ENCODE data around the gene CARTPT. TPM values are rescaled to one million over a fixed set of nuclear protein-coding genes. Genes with fewer than 3 reads are reported as not detected.
A peak's percentile ranks its signal among the peaks of the same experiment; 100 is the strongest.

The CARTPT gene
- total and polyA plus RNA-seq, 10 of the 15 experiments (the other 5 are each of a cell fraction or from before 2014, with no cell fraction given), result not detected

DNA sequence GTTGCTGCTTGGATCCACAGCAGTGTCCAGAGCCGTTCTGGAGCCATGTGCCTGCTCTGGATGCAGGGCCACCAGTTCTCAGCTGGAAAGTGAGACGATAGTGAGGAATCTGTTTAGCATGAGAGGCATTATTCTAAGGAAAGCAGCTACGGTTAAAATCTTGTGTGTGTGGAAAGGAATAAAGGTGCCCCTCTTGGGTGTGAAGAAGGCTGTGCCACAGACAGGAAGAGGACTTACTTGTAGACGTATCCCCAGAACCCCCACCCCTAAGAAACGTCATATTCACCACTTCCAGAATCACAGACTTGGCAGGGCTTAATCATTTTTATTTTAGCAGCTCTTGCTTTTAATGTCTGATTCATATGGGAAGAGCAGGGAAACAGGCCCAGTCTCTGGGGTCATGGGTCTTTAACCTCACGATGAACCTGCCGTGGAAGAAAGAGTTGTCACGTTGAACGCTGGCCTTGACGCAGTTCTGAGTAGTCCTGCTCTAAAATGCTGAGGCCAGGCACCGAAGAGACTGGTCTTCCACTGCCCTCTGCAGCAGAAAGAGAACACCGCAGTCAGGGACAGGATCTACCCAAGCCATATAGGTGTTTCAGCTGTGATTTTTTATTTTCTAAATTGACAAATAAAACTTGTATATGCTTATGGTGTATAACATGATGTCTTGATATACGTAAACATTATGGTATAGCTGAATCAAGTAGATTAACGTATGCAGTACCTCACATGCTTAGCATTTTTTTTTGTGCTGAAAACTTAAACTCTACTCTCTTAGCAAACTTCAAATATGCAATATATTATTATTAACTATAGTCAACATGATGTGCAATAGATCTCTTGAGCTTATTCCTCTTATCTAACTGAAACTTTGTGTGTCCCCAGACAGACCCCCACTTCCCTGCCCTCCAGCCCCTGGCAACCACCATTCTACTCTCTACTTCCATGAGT is 38.8 kb downstream of the CARTPT start (continued):
- TF ChIP-seq, protein P1, sequence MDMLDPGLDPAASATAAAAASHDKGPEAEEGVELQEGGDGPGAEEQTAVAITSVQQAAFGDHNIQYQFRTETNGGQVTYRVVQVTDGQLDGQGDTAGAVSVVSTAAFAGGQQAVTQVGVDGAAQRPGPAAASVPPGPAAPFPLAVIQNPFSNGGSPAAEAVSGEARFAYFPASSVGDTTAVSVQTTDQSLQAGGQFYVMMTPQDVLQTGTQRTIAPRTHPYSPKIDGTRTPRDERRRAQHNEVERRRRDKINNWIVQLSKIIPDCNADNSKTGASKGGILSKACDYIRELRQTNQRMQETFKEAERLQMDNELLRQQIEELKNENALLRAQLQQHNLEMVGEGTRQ (IDR thresholded peaks at IDR 0.05; ENCODE audit: borderline replicate concordance, low read depth, low read length), result no peak
- peak; percentile 75 to 90 (median 82) for TF ChIP-seq CTCF (IDR thresholded peaks at IDR 0.05 in 2 of 3, conservative IDR thresholded peaks at IDR 0.05 in 1 of 3; ENCODE audit: control insufficient read depth in 2 of 3, extremely low read depth in 1 of 3, insufficient read depth in 1 of 3, low read depth in 3 of 3, low read length in 3 of 3)
- no peak for TF ChIP-seq STAT3 (IDR thresholded peaks at IDR 0.05; ENCODE audit: low read depth, low read length)

DNA sequence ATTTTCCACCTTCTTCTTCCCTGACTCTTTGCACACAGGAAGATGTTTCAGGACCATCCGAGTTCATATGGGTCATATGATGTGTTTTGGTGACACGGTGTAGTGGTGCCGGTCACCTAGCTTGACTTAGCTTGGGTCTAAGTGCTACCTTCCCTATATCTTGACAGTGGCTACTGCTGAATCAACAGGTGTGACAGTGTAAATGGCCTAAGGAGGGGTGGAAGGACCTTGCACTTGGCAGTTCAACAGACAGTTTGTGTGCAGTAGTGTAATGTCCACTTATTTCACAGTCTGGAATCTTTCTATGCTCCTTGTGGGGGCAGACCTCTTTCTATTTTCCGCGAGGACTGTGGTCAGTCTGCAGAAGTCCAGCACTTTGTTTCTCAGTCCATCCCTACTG is 43.8 kb downstream of the CARTPT start:
- H2AFZ ChIP-seq (ENCODE audit: control insufficient read depth, low read depth, low read length), result no peak overlapping the region
- H3K27me3 ChIP-seq (replicated peaks in 1 of 2; ENCODE audit: control insufficient read depth in 2 of 2, insufficient read depth in 2 of 2, low read length in 1 of 2), result no peaks in the 10 kb centered on the region
- RAD21 ChIA-PET (ENCODE audit: unreplicated experiment), result no interaction called here
- POLR2A ChIA-PET, result no interaction called here
- BruUV-seq (replicated peaks), result no TSS peak
- H3K9me3 ChIP-seq (replicated peaks; ENCODE audit: control insufficient read depth, insufficient read depth, low read length), result no peaks in the 10 kb centered on the region
- no peaks in the 10 kb centered on the region for H4K20me1 ChIP-seq (ENCODE audit: control insufficient read depth, insufficient read depth)
- in situ Hi-C loops (cut with MboI), result loop anchor here (25.0 kb wide), 1 partner anchor 101 kb away; no protein-coding TSS in a partner anchor
- no peak overlapping the region for H3K4me2 ChIP-seq (ENCODE audit: control insufficient read depth, insufficient read depth)
- WGBS (ENCODE audit: insufficient coverage, insufficient replicate concordance, low lambda C conversion rate, missing lambda C conversion rate), result 47% methylated on average over 5 of the region's 5 CpGs
- ATAC-seq, result no peak
- H3K9ac ChIP-seq (ENCODE audit: control insufficient read depth, insufficient read depth, low read length), result no peak overlapping the region
- no peak for TF ChIP-seq MLLT1 (IDR thresholded peaks at IDR 0.05)
- TF ChIP-seq EED (IDR thresholded peaks at IDR 0.05; ENCODE audit: low read depth), result no peak
- no peak for TF ChIP-seq ZNF384 (IDR thresholded peaks at IDR 0.05; ENCODE audit: borderline replicate concordance, low read depth, low read length)
- no peak for TF ChIP-seq MEF2B (IDR thresholded peaks at IDR 0.05; ENCODE audit: partially characterized antibody, poor library complexity, severe bottlenecking)
- no peak for TF ChIP-seq ZNF217 (IDR thresholded peaks at IDR 0.05)
- H3K4me3 ChIP-seq, result no peak overlapping the region
- intact Hi-C loops (cut with micrococcal nuclease; ENCODE audit: unreplicated experiment), result no loop called here
- H3K36me3 ChIP-seq (ENCODE audit: control insufficient read depth in 2 of 2, insufficient read depth in 2 of 2, low read length in 1 of 2), result no peaks in the 10 kb centered on the region
- H3K79me2 ChIP-seq (ENCODE audit: control insufficient read depth, insufficient read depth, low read length), result no peaks in the 10 kb centered on the region
- SMC1A ChIA-PET (ENCODE audit: uncharacterized antibody, unreplicated experiment), result interaction anchor here (0.6 kb wide), 1 partner anchor 362 kb away, joined by 3 read pairs; no protein-coding TSS in a partner anchor
- FAIRE-seq, result no peak
- DNase-seq (ENCODE audit: low read depth, low spot score), result no peak
- no peaks in the 10 kb centered on the region for H3K4me1 ChIP-seq (ENCODE audit: control insufficient read depth, insufficient read depth, low read length)
- CTCF ChIA-PET, result no interaction called here
- no peak overlapping the region for H3K27ac ChIP-seq (ENCODE audit: control insufficient read depth, insufficient read depth)

Measured in GM12878 (cell line).